ENCODE data around the gene ATP6V0E1.

Gene ATP6V0E1

DNA sequence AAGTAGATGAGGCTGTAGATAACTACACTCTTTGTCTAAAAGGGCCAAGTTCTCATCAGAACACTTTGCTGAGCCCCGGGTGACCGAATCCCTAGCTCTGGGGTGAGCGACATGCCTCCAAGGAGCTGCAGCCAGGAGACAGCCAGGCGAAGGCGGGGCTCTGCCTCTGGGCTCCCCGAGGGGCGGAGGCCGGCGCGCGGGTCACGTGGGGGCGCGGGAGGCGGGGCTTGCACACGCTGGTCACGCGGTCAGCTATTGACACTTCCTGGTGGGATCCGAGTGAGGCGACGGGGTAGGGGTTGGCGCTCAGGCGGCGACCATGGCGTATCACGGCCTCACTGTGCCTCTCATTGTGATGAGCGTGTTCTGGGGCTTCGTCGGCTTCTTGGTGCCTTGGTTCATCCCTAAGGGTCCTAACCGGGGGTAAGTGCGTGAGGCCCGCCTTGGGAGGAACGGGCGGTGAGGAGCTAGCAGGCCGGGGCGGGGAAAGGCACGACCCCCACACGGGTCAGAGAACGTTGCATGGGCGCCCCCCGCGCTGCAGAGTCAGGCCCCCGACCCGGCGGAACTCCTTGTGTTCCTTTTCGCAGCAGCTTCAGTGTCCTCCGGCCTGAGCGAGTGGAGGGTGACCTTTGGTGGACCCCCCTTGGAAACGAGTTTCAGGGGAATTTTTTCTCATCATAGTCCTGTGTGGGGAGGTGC is at the start of gene ATP6V0E1:
TSS of gene ATP6V0E1 (plus strand) at position 230 of the 702 bp plus-strand sequence. CDS start at position 320, 90 bp downstream.
- DNase-seq = peak; percentile 82

DNA sequence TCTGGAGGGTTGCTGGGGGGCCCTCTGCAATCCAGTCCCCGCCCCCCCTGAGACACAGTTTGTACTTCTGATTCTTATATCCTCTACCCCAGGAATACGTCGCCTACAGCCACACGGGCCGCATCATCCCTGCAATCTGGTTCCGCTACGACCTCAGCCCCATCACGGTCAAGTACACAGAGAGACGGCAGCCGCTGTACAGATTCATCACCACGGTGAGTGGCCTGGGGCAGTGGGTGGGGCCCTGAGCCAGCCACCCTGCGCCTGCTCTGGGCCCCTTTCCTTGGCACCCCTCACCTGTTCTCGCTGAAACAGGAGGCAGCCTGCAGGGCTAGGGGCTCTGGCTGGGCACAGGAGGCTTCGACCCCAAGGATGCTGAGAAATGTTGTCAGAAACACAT is 48.5 kb upstream of the ATP6V0E1 start:
- no peak for DNase-seq

DNA sequence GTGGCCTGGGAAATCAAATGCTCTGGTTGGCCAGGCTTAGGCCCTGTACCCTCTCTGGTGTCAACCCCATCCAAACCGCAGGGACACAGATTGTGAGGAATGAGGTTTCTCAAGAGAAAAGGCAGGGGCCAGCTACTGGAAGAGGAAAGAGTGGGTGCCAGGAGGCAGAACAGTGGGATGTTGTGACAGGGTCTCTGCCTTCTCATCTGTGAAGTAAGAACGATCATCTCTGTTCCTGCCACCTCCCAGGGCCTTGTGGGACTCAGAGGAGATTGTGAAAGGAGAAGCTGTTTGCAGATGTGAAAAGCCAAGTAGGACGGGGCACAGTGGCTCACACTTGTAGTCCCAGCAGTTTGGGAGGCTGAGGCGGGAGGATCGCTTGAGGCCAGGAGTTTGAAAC is 47.2 kb upstream of the ATP6V0E1 start:
- no peak for DNase-seq

DNA sequence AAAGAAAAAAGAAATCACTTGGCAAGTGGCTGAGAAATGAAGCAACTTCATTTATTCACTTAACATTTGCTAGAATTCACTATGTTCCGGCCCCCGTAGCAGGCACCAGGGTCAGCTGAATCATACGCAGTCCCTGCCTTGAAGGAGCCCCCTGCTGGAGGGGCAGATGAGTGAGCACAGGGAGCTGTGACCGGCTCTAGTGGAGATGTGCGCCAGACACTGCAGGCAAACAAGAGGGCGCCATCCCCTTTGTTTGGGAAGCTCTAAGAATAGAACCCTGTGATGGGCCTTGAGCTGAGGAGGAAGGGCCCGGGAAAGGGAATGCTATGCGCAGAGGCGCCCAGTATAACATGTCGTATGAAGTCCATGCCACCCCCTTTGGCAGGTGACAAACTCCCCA is 44.5 kb upstream of the ATP6V0E1 start:
- DNase-seq = no peak

DNA sequence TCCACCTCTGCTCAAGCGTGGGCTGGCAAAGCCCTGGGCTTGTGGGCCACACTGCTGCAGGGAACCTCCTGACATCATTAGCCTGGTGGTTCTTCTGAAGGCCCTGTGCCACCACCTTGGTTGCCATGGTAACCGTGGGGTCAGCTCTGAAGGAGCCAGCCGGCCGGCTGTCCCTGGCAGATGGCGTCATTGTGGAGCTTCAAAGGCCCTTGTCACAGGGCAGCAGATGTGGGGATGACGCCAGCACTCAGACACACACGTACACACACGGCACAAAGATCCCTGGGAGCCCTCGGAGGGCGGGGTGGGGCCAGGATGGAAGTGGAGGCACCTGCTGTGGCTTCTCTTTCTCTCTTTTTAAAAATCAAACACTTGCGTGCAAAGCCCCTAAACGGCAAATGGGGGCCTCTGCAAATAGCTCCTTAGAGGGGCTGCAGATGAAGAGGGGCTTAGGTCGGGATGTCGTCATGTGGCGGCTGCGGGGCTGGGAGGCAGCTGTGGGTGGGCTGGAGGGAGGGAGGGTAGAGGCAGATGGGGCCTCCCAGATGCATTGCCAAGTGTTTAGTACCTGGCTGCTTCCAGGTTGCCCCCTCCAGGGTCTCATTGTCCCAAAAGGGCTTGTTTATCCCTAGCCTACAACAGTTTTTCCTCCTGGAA is 43.8 kb upstream of the ATP6V0E1 start:
- DNase-seq = peak; percentile 35

DNA sequence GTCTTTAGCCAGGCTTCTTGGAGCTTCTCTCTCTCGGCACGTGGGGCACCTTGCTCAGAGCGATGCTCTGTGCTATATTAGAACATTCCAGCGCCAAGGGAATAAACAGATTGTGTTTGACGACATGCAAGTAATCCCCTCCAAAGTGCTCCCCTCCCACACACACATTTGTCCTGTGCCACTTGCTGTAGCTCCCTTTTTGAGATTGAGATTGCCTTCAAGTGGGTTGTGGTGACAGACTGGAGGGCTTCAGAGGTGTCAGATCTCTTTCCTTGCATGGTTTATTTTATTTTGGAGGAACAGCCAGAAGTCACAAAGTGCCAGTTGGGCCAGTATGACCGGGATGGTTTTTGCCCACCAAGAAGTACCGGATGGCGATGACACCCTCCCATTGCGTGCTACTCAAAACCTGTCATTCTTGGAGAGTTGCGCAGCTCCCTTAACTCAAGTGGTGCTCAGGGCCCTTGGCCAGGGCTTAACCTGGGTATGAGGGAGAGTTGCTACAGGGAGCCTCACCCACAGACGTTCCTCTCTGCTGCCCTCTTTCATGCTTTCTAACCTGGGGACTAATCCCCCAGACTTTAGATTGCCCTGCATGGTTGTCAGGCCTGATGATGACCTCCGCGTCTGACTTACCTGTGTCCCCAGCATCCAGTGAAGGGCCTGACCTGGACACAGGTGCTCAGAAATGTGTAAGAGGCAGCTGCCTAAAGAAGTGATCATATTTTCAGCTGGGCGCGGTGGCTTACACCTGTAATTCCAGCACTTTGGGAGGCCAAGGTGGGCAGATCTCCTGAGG is 43.1 kb upstream of the ATP6V0E1 start:
- no peak for DNase-seq

DNA sequence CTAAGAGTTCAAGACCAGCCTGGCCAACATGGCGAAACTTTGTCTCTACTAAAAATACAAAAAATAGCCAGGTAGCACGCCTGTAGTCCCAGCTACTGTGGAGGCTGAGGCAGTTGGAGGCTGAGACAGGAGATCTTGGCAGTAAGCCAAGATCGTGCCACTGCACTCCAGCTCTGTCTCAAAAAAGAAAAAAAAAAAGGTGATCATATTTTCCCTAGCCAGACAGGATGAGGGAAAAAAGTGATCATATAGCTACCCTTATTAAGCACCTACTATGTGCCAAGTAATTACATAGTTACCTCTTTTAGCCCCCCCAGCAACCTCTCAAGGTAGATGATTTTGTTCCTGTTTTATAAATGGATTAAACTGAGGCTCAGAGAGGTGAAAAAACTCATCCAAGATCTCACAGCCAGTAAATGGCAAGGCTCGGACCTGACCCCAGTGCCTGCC is 42.5 kb upstream of the ATP6V0E1 start:
- DNase-seq = no peak

DNA sequence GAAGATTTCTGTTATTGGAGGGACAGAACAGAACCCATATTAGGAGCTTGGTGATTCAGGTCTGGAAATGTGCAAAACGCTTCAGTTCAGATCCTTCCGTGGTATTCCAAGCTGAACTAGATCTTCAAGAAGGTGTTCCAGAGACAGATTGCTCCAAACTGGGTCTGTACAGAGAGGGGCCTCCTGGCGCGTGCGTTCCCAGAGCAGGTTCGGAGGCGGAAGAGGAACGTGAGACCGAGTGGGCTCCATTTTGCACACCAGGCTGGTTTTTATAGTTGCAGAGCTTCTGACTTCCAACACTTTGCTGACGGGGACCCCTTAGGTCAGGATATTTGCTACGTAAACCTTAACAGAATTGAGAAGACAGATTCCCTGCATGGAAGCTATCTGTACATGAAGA is 41.0 kb upstream of the ATP6V0E1 start:
- no peak for DNase-seq

DNA sequence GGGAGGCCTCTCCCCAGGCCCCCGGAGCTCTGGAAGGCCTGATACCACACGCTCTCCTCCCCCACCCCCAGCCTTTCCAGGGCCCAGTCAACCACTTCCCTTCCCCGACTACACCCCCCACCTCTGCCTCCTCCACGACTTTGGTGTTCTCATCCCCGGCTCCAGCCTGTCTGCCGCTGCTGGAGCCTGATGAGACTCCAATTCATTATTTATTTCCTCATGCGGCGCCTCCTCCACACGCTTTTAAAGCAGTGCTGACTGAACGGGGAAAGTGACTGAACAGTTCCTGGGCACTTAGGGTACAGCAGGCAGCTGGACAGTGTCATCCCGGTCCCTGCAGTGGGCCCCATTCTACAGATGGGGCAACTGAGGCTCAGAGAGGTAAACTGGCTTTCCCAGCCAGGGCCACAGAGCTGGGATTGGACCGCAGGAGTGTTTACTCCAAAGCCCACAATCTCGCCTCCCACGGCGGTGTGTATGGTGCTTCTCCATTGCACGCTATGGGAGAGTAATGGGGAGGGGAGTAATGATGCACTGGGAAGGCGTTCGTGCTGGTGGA is 40.2 kb upstream of the ATP6V0E1 start:
- no peak for DNase-seq

DNA sequence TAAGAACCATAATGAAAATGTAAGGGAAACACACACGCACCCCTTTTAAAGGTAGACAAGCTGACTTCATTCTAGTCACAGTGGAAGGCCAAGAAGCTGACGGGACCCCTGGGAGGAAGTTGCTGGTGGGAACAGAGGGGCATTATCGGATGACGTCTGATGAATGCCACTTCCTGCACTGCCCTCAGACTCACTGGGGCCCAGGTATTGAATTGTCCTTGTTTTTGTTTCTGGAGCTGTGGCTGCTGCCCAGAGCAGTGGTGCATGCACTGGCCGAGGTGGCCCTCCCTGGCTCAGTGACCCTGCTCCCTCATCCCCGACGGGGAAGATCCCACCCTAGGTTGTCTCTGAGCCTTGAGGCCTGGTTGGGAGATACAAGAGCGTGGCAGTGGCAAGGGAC is 39.7 kb upstream of the ATP6V0E1 start:
- DNase-seq = no peak

DNA sequence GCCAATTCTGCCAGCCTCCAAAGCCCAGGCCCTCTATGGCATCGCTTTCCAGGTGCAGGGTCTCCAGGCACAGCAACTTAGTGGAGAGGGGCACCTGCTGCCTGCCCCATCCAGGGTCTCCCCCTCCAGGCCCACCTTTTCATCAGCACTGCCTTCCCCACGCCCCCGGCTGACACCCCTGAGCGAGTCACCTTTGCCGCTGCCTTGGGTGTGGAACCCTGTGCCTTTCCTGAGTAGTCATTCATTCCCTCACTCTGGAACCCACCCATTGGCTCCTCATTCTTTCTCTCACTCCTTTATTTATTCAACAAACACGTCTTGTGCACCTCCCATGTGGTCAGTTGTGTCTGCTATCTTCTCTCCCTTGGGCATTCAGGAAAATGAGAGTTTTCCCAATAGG is 38.8 kb upstream of the ATP6V0E1 start:
- DNase-seq = no peak

DNA sequence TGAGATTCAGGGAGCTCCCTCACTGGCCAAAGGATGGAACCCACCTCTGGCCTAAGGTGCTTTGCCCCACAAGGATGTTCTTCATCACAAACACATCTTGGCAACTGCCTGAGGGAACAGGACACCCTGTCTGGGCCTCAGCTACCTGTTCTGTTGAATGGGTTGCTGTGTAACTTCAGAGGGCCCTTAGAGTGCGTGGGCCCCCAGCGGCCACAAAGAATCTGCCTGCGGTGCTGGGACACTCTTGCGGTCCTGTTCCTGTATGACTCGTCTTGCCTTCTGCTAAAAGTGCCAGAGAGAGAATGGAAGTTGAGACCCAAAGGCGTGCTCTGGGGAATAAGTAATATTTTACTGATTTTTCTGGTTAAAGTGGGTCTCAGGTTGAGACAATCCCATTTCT is 38.4 kb upstream of the ATP6V0E1 start:
- no peak for DNase-seq

DNA sequence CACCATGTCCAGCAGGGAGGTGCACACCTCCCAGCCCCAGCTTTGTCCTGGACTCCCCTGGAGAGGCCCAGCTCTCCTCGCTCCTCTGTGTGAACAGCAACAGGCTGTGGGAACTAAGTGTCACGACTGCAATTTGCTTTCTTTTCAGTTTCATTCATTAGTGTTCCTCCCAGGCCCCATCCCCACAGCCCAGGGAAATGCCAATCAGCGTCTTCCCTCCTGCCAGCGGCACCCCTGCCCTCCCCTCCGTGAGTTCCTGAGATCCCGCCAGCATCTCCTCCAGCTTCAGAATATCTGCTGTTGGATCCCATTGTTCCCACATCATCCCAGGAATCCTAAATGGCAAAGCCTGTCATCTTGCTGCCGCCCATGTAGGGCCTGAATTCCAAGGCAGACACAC is 37.4 kb upstream of the ATP6V0E1 start:
- DNase-seq = no peak

DNA sequence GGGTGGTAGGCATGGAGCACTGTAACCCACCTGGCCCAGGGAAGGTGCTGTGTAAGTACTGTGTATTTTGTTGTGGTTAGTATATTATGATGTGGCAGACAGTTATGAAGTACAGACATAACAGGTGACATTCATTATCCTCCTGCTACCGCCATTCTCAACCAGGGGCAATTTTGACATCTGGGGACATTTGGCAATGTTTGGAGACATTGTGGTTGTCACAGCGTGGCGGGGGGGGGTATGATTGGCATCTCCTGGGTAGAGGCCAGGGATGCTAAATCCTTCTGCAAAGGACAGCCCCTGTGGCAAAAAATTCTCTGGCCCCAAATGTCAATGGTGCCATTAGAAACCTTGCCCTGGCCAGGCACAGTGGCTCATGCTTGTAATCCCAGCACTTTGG is 34.1 kb upstream of the ATP6V0E1 start:
- no peak for DNase-seq

DNA sequence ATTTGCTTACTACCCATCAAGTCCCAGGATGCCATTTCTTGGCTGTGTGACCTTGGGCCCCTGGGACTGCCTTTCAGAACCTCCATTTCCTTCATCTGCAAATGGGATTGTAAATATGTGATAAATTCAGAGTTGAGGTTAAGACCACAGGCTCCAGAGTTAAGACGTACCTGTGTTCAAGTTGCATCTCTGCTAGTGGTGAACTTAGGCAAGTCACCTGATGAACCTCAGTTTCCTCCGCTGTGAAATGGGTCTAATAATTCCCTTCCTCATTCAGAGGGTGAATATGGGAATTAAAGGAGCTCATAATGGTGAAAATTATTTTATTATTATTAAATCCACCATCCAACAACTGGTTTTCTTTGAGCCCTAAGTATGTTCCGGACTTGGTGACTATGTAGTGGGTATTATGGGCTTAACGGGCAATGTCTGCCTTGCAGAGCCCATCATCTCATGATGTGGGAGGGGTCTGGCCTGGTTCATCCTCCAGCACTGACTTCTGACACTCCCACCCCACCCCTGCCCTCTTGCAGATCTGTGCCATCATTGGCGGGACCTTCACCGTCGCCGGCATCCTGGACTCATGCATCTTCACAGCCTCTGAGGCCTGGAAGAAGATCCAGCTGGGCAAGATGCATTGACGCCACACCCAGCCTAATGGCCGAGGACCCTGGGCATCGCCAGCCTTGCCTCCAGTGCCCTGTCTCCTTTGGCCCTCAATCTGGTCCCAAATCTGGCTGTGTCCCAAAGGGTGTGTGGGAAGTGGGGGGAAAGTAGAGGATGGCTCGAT is 33.2 kb upstream of the ATP6V0E1 start:
- no peak for DNase-seq

DNA sequence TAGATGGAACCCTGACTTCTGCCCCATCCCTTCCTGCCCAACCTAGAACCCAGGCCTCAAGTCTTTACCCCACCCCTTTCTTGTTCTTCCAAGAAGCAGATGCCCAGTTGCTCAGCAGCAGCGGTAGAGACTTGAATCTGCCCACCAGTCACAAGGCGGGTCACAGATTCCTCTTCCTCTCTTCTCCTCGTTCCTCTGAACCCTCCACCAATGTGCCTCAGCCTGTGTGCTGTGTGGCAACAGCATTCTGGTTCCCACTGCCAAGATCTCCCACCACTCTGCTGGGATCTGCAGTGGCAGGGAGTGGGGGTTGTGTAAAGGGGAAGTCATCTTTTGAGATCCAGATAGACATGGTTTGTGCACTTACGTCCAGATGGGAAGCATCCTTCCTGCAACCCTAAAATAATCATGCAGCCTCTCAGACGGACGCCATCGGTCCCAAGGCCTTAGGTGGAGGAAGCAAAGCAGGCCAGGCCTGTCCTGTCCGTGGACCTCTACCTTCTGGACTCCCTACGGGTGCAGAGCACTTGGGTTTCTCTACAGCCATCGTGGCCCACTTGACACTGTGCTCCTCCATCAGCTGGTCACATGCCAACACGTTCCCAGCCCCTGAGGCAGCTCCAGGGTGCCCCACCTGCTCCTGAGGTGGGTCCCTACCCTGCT is 32.1 kb upstream of the ATP6V0E1 start:
- no peak for DNase-seq

DNA sequence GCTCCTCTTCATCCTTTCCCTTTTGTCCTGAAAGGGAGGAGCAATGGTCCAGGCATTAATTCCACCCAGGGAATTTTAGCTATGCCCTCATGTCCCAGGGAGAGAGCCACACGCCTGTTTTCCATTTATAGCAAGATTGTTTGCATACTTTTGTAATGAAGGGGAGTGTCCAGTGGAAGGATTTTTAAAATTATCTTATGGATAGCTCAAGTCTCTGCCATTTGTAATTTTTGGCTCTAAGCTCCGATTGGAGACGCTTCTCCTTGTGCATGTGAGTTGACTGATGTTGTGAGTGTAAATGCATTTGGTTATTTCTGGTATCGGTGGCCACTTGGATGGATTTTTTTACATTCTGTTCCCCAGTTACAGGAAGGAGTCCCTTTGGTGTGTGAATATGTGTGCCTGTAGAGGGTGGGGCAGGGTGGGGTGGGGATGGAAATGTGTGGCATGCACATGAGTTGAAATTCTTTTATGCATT is 31.5 kb upstream of the ATP6V0E1 start:
- DNase-seq = no peak

DNA sequence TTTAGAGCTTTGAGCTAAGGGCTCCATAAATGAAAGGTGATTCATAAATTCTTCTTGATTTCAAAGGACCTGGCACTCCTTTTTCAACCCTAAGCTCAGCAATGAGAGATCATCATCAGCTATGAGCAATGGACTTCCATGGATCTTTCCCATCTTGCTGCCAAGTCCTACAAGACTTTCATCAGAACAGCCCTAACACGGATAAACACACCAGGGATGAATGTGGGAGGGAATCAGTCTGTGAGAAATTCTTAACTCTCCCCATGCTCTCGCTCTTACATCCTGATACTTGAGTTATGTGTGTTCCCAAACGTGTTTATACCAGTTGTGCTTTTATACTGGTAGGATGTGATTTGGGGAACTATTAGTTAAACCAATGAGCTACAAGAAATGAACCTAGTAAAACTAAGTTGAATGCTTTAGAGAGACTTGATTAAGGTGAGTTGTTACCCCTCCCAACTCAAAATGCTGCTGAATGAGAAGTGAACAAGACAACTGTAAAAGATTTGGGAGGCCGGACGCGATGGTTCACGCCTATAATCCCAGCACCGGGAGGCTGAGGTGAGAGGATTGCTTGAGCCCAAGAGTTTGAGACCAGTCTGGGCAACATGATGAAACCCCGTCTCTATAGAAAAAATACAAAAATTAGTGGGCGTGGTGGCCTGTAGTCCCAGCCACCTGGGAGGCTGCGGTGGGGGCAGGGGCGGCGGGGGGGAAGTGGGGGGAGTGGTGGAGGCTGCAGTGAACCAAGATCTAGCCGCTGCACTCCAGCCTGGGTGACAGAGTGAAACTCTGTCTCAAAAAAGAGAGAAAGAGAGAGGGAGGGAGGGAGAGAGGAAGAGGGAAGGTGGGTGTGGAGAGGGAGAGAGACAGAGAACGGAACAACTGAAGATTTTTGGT is 29.5 kb upstream of the ATP6V0E1 start:
- no peak for DNase-seq

DNA sequence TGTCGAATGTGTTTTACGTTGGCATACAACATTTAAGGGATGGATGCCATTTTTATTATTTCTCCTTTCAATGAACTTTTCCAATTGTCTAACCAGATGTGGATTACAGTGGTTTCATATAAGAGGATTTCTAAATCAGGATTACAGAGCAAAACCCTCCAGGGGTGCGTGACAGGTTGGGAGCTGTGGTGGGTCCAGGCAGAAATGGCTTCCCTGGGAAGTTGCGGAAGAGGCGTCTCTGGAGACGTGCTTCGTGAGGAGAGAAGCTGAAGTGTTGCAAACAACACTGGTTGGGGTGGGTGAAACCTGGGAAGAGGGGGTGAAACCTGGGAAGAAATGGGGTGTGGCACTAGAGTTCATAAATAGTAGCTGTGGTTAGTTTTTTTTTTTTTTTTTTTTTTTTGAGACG is 28.8 kb upstream of the ATP6V0E1 start:
- no peak for DNase-seq

DNA sequence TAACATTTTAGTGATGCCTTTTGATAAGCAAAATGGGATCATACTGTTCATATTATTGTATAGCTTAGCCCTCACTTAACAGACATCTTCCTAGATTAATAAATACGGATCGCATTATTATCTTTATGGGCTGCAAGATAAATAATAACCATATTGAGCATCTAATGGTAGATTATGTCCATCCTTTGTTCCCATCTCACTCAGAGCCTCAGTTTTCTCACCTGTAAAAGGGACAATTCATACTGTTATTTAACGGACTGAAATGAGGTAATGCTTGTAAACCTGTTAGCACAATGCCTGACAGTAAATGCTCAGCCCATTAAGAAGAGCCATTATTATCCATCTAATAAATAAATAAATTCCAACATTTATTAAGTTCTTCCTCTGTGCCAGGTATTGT is 27.3 kb upstream of the ATP6V0E1 start:
- DNase-seq = no peak

DNA sequence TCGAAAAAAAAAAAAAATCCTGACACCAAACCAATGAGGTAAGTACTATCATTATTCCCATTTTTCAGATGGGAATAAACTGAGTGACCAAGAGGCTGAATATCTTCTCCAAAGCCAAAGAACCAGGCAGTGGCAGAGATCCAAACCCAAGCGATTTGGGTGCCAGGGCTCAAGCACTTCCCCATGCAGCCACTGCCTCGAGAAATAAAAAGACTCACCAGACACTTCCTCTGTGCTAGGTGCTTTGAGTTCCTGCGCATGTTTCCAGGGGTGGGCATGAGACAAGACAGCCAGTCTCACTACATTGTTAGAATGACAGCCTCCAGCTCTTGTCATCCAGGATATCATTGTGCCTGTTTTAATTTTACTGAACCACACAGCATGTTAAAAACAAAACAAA is 26.6 kb upstream of the ATP6V0E1 start:
- no peak for DNase-seq

All from NCI-H446 treated with DMSO at 0.1 percent for 48 hours (cell line).